ENCODE measurements around the gene PPCDC.

PPCDC gene

GRCh38 chr15:74995779-74996765, 27.3 kb upstream of the PPCDC start:
- no peak for TF ChIP-seq RAD21 (IDR thresholded peaks at IDR 0.05; ENCODE audit: low read depth)
- no peak for TF ChIP-seq ZBTB7A (IDR thresholded peaks at IDR 0.05; ENCODE audit: low read depth)
- TF ChIP-seq EP300 (IDR thresholded peaks at IDR 0.05; ENCODE audit: borderline replicate concordance) = no peak
- no peak for TF ChIP-seq FOXM1 (IDR thresholded peaks at IDR 0.05; ENCODE audit: borderline replicate concordance, low read depth)
- TF ChIP-seq, protein P1, sequence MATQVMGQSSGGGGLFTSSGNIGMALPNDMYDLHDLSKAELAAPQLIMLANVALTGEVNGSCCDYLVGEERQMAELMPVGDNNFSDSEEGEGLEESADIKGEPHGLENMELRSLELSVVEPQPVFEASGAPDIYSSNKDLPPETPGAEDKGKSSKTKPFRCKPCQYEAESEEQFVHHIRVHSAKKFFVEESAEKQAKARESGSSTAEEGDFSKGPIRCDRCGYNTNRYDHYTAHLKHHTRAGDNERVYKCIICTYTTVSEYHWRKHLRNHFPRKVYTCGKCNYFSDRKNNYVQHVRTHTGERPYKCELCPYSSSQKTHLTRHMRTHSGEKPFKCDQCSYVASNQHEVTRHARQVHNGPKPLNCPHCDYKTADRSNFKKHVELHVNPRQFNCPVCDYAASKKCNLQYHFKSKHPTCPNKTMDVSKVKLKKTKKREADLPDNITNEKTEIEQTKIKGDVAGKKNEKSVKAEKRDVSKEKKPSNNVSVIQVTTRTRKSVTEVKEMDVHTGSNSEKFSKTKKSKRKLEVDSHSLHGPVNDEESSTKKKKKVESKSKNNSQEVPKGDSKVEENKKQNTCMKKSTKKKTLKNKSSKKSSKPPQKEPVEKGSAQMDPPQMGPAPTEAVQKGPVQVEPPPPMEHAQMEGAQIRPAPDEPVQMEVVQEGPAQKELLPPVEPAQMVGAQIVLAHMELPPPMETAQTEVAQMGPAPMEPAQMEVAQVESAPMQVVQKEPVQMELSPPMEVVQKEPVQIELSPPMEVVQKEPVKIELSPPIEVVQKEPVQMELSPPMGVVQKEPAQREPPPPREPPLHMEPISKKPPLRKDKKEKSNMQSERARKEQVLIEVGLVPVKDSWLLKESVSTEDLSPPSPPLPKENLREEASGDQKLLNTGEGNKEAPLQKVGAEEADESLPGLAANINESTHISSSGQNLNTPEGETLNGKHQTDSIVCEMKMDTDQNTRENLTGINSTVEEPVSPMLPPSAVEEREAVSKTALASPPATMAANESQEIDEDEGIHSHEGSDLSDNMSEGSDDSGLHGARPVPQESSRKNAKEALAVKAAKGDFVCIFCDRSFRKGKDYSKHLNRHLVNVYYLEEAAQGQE (IDR thresholded peaks at IDR 0.05; ENCODE audit: low read depth) = no peak
- TF ChIP-seq, protein P2, sequence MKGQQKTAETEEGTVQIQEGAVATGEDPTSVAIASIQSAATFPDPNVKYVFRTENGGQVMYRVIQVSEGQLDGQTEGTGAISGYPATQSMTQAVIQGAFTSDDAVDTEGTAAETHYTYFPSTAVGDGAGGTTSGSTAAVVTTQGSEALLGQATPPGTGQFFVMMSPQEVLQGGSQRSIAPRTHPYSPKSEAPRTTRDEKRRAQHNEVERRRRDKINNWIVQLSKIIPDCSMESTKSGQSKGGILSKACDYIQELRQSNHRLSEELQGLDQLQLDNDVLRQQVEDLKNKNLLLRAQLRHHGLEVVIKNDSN (IDR thresholded peaks at IDR 0.05) = no peak
- TF ChIP-seq, protein P3, sequence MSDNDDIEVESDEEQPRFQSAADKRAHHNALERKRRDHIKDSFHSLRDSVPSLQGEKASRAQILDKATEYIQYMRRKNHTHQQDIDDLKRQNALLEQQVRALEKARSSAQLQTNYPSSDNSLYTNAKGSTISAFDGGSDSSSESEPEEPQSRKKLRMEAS (IDR thresholded peaks at IDR 0.05) = no peak
- no peak for TF ChIP-seq CEBPB (IDR thresholded peaks at IDR 0.05)
- TF ChIP-seq CREB1 (IDR thresholded peaks at IDR 0.05; ENCODE audit: low read depth) = no peak

DNA sequence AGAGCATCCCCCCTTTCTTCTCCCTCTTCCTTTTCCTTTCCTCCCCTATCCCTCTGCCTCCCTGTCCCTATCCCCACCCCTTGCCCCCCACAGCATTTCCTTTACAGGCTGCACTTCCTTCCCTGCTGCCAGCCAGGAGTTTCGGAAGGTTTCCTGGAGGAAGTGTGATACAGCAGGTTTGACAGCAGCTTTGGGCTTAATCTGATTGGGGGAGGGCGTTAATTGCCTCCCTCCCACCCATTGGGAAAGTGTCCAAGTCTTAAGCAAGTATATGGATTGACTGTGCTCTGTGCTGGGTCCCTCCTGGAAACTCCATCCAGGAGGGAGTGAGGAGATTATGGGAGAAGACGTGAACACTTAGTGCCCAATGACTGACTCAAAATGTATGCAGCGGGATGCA, 26.2 kb upstream of the PPCDC start:
- no peak for TF ChIP-seq TEAD4 (IDR thresholded peaks at IDR 0.05)
- no peak for TF ChIP-seq NFIC (IDR thresholded peaks at IDR 0.05)
- TF ChIP-seq, protein P3 (IDR thresholded peaks at IDR 0.05) = no peak
- TF ChIP-seq, protein P1 (IDR thresholded peaks at IDR 0.05; ENCODE audit: low read depth) = no peak
- no peak for TF ChIP-seq YY1 (IDR thresholded peaks at IDR 0.05; ENCODE audit: low read depth)
- TF ChIP-seq CEBPB (IDR thresholded peaks at IDR 0.05) = no peak
- no peak for TF ChIP-seq EP300 (IDR thresholded peaks at IDR 0.05; ENCODE audit: borderline replicate concordance)
- no peak for TF ChIP-seq ZBTB7A (IDR thresholded peaks at IDR 0.05; ENCODE audit: low read depth)
- no peak for TF ChIP-seq CREB1 (IDR thresholded peaks at IDR 0.05; ENCODE audit: low read depth)
- TF ChIP-seq, protein P2 (IDR thresholded peaks at IDR 0.05) = no peak
- TF ChIP-seq TCF12 (IDR thresholded peaks at IDR 0.05; ENCODE audit: low read depth) = no peak
- no peak for TF ChIP-seq RAD21 (IDR thresholded peaks at IDR 0.05; ENCODE audit: low read depth)
- no peak for TF ChIP-seq EGR1 (IDR thresholded peaks at IDR 0.05)
- TF ChIP-seq TAF1 (IDR thresholded peaks at IDR 0.05; ENCODE audit: low read depth) = no peak
- TF ChIP-seq FOXM1 (IDR thresholded peaks at IDR 0.05; ENCODE audit: borderline replicate concordance, low read depth) = no peak

GRCh38 chr15:74997543-74997942, 25.8 kb upstream of the PPCDC start:
- TF ChIP-seq EGR1 (IDR thresholded peaks at IDR 0.05) = no peak

GRCh38 chr15:75001310-75001709, 22.1 kb upstream of the PPCDC start:
- TF ChIP-seq, protein P1 (IDR thresholded peaks at IDR 0.05; ENCODE audit: low read depth) = no peak
- TF ChIP-seq, protein P3 (IDR thresholded peaks at IDR 0.05) = no peak
- TF ChIP-seq ZBTB7A (IDR thresholded peaks at IDR 0.05; ENCODE audit: low read depth) (no peak), RAD21 (IDR thresholded peaks at IDR 0.05; ENCODE audit: low read depth) (no peak), TEAD4 (IDR thresholded peaks at IDR 0.05) (no peak), NFIC (IDR thresholded peaks at IDR 0.05) (no peak), TAF1 (IDR thresholded peaks at IDR 0.05; ENCODE audit: low read depth) (no peak), CREB1 (IDR thresholded peaks at IDR 0.05; ENCODE audit: low read depth) (no peak), FOXM1 (IDR thresholded peaks at IDR 0.05; ENCODE audit: borderline replicate concordance, low read depth) (no peak), YY1 (IDR thresholded peaks at IDR 0.05; ENCODE audit: low read depth) (no peak), TCF12 (IDR thresholded peaks at IDR 0.05; ENCODE audit: low read depth) (no peak)
- TF ChIP-seq, protein P2 (IDR thresholded peaks at IDR 0.05) = no peak

All from Ishikawa (cell line).